BLaER1 treated with 17β-estradiol and CSF1 and Interleukin-3, amounts not matched to agents 10 nM and 100 nM (cell line): Measurements from ENCODE around the gene ZNF234.

Source experiments
- H3K27ac ChIP-seq, 11 experiments: shearing (Covaris generic); formaldehyde crosslinking; 2 replicates each; pipeline ENCODE4 v1.8.1; 2022
- H3K27me3 ChIP-seq, 11 experiments: shearing (Covaris generic); formaldehyde crosslinking; 2 replicates each; pipeline ENCODE4 v1.8.1; 2022
- H3K36me3 ChIP-seq, 11 experiments: shearing (Covaris generic); formaldehyde crosslinking; 2 replicates each; pipeline ENCODE4 v1.8.1; 2022
- H3K4me1 ChIP-seq, 10 experiments: shearing (Covaris generic); formaldehyde crosslinking; 2 replicates each; pipeline ENCODE4 v1.8.1; 2022
- H3K4me2 ChIP-seq, 11 experiments: shearing (Covaris generic); formaldehyde crosslinking; 2 replicates each; pipeline ENCODE4 v1.8.1; 2022
- H3K4me3 ChIP-seq, 10 experiments: shearing (Covaris generic); formaldehyde crosslinking; 2 replicates each; pipeline ENCODE4 v1.8.1; 2022
- H3K9ac ChIP-seq, 11 experiments: shearing (Covaris generic); formaldehyde crosslinking; 2 replicates each; pipeline ENCODE4 v1.8.1; 2022
- H3K9me3 ChIP-seq, 11 experiments: shearing (Covaris generic); formaldehyde crosslinking; replicated peaks in 1 of 11; 2 replicates each; pipeline ENCODE4 v1.8.1; 2022
- H4K20me1 ChIP-seq, 11 experiments: shearing (Covaris generic); formaldehyde crosslinking; 2 replicates each; pipeline ENCODE4 v1.8.1; 2022
- Cebpa-rat ChIP-seq, 11 experiments: shearing (Covaris generic); IDR thresholded peaks; 2 replicates each; pipeline ENCODE4 v1.8.1; 2022

The ZNF234 gene

DNA sequence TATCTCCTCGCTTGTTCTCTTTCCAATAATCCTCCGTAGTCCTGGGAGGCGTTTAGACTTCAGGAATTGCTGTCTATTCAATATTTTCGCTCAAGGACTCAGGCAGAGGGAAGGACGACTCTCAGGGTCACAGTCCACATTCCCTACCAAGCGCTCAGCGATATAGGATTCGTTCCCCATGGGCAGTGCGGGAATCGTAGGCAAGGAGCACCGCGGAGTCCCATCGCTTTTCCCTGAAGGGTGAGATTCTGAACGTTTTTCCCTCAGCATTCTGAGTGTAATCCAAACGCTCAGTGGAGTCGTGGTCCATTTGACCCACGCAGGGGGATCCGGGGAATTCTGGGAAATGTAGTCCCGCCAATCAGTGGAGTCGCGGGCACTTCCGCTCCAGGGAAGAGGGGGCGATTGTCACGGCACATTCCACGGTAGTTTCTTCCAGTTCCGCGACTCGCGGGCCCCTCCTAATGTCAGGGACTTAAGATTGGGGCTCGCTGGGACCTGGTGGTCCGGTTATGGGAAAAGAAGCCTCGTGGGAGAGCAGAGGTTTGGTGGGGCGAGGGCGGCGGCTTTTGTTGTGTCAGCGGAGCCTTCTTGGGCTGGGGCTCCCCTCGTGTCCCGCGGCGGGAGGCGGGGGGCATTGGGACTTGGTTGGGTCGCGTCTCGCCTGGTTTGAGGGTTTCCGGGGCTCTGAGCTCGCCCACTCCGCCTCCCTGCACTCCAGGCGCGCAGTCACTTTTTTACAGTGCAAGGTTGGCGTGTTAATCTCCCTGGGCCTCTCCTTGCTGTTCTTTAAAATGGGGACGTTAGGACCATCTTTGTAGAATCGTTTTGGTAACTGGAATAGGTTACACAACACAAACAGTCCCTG is at the start of gene ZNF234:
ZNF234 (plus strand) TSS at position 364 of the 868 bp plus-strand sequence. CDS start 3,079 bp downstream, outside the sequence.
- Histone ChIP-seq H3K4me3 (peak within 1 kb of the TSS; percentile 70 to 99 (median 88)), H3K9me3 (no peaks in the 10 kb centered on the region), H3K4me1 (peaks cover 17 to 29% (median 22%) of the 10 kb centered on the region in 10 experiments), H3K9ac (peak within 1 kb of the TSS; percentile 78 to 91 (median 88)), H4K20me1 (no peaks in the 10 kb centered on the region), H3K27ac (peak within 1 kb of the TSS; percentile 63 to 89 (median 84)), H3K4me2 (peak within 1 kb of the TSS; percentile 80 to 96 (median 92)), H3K27me3 (no peaks in the 10 kb centered on the region), H3K36me3 (peaks cover 22 to 31% (median 26%) of the 10 kb centered on the region in 11 experiments)
- no peak for TF ChIP-seq Cebpa-rat (IDR thresholded peaks at IDR 0.05)

DNA sequence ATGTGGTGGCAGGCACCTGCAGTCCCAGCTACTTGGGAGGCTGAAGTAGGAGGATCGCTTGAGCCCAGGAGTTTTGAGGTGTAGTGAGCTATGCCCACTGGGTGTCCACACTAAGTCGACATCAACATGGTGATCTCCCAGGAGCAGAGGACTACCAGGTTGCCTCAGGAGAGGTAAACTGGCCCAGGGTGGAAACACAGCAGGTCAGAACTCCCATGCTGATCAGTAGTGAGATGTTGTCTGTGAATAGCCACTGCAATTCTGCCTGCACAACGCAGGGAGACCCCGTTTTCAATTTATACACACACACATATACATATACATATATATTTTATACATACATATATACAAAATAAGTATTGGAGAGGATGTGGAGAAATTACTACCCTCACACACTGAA is 49.2 kb upstream of the ZNF234 start:
- Histone ChIP-seq H4K20me1 (peaks cover 0 to 13% (median 0%) of the 10 kb centered on the region in 11 experiments; a peak in 8 of 22 replicates), H3K4me3 (no peak overlapping the region), H3K36me3 (peaks cover 14 to 32% (median 21%) of the 10 kb centered on the region in 11 experiments), H3K4me1 (peaks cover 4 to 24% (median 9%) of the 10 kb centered on the region in 10 experiments), H3K9ac (no peak overlapping the region), H3K27ac (no peak overlapping the region), H3K27me3 (no peaks in the 10 kb centered on the region), H3K9me3 (peaks cover 0 to 3% (median 0%) of the 10 kb centered on the region in 11 experiments; a peak in 1 of 22 replicates), H3K4me2 (no peak overlapping the region)
- no peak for TF ChIP-seq Cebpa-rat (IDR thresholded peaks at IDR 0.05)

DNA sequence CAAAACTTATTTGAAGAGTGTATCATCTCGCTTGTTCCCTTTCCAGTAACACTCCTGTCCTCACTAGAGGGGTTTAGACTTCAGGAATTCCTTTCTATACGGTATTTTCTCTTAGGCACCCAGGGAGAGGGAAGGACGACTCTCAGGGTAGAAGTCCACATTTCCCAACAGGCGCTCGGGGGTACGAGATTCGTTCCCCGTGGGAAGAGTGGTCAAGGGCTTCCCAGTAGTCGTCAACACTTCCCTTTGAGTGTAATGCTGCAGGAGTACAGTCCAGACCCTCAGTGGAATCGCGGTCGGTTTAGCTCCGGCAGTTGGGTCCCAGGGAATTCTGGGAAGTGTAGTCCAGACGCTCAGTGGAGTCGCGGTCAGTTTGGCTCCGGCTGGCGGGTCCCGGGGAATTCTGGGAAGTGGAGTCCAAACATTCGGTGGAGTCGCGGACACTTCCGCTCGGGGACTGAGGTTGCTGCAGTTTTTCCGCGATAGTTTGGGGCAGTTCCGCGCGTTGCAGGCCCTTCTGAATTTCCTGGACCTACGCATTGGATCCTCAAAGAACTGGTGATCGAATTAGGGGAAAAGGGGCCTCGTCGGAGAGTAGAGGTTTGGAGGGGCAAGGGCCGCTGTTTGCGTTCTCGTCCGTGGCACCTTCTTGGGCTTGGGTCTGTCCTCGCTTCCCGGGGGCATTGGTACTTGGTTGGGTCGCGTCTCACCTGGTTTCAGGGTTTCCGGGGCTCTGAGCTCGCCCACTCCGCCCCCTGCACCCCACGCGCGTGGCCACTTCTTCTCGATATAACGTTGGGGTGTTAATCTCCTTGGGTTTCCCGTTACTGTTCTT is 47.2 kb upstream of the ZNF234 start, which contains the start of gene ZNF224:
ZNF224 (plus strand) TSS at position 431 of the 835 bp plus-strand sequence. CDS start 3,513 bp downstream, outside the sequence.
- Histone ChIP-seq H3K4me3 (peak within 1 kb of the TSS; percentile 81 to 100 (median 94)), H3K9me3 (peaks cover 0 to 3% (median 0%) of the 10 kb centered on the region in 11 experiments; a peak in 1 of 22 replicates), H3K4me2 (peak within 1 kb of the TSS; percentile 69 to 90 (median 83)), H3K9ac (peak within 1 kb of the TSS; percentile 83 to 93 (median 88)), H3K4me1 (peaks cover 4 to 24% (median 9%) of the 10 kb centered on the region in 10 experiments), H3K27ac (peak within 1 kb of the TSS; percentile 73 to 86 (median 77)), H3K27me3 (no peaks in the 10 kb centered on the region), H3K36me3 (peaks cover 26 to 32% (median 31%) of the 10 kb centered on the region in 11 experiments), H4K20me1 (peaks cover 0 to 20% (median 0%) of the 10 kb centered on the region in 11 experiments; a peak in 8 of 22 replicates)
- TF ChIP-seq Cebpa-rat (IDR thresholded peaks at IDR 0.05) = no peak

DNA sequence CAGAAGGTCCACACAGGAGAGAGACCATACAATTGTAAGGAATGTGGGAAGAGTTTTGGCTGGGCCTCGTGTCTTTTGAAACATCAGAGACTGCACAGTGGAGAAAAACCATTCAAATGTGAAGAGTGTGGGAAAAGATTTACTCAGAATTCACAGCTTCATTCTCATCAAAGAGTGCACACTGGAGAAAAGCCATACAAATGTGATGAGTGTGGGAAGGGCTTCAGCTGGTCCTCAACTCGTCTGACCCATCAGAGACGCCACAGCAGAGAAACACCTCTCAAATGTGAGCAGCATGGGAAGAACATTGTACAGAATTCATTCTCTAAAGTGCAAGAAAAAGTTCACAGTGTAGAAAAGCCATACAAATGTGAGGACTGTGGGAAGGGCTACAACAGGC is 33.6 kb upstream of the ZNF234 start:
- Histone ChIP-seq H3K27ac (no peak overlapping the region), H4K20me1 (no peaks in the 10 kb centered on the region), H3K4me2 (no peak overlapping the region), H3K27me3 (peaks cover 0 to 5% (median 0%) of the 10 kb centered on the region in 11 experiments; a peak in 1 of 22 replicates), H3K4me3 (peak overlapping the region in 4 of 10 experiments; percentile 15 to 34 (median 23); a peak in 4 of 20 replicates), H3K4me1 (peaks cover 4 to 12% (median 10%) of the 10 kb centered on the region in 10 experiments; a peak in 17 of 20 replicates), H3K9ac (no peak overlapping the region), H3K9me3 (peaks cover 68 to 91% (median 80%) of the 10 kb centered on the region in 11 experiments), H3K36me3 (peaks cover 57 to 81% (median 75%) of the 10 kb centered on the region in 11 experiments)
- TF ChIP-seq Cebpa-rat (IDR thresholded peaks at IDR 0.05) = no peak

DNA sequence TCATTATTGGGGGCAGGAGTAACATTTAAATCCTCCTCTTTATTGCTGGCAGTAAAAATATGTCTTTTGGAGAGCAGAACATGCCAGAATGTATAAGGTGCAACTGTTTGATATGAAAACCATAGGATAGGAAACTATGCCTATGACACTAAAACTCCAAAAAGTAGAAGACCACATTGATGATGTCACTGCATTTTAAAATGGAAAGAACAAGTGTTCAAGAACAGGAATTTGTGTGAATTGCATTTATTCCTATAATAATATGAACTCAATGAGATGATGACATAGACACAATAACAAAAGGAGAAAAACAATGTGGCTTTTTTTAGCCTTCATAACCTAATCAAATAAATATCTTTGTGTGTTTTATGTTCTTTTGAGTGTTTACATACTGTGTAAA is 31.9 kb upstream of the ZNF234 start:
- Histone ChIP-seq H3K36me3 (peaks cover 39 to 64% (median 58%) of the 10 kb centered on the region in 11 experiments), H3K27ac (no peak overlapping the region), H3K9ac (no peak overlapping the region), H4K20me1 (no peaks in the 10 kb centered on the region), H3K4me3 (no peak overlapping the region), H3K9me3 (peaks cover 51 to 74% (median 65%) of the 10 kb centered on the region in 11 experiments), H3K4me1 (peaks cover 10 to 19% (median 17%) of the 10 kb centered on the region in 10 experiments), H3K27me3 (peaks cover 0 to 5% (median 0%) of the 10 kb centered on the region in 11 experiments; a peak in 1 of 22 replicates), H3K4me2 (no peak overlapping the region)
- TF ChIP-seq Cebpa-rat (IDR thresholded peaks at IDR 0.05) = no peak

DNA sequence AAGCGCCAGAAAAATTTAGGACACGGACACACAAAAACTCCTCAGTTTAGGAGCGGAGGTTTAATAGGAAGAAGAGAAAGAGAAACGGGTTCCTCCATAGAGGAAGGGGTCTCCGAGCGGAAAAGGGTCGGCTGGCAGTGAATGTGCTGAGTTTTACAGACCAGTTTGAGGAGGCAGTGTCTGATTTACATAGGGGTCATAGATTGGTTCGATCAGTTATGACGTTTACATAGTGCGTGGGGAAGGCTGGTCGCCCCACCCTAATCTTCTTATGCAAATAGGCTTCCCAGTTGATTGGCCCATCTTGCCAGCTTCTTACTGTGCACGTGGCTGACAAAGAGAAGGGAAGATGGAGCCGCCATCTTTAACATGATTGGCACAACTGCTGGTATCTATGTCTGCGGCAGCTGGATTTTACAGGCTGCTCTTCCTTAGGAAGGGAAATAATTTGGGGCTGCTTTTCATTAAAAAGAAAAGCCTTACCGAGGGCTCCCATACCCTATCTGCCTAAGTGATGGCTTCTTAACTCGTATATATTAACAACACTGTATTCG is 29.4 kb upstream of the ZNF234 start:
- H3K27ac ChIP-seq = no peak overlapping the region
- TF ChIP-seq Cebpa-rat (IDR thresholded peaks at IDR 0.05) = no peak
- peak overlapping the region; percentile 76 to 91 (median 84); a peak in 15 of 20 replicates for H3K4me3 ChIP-seq

DNA sequence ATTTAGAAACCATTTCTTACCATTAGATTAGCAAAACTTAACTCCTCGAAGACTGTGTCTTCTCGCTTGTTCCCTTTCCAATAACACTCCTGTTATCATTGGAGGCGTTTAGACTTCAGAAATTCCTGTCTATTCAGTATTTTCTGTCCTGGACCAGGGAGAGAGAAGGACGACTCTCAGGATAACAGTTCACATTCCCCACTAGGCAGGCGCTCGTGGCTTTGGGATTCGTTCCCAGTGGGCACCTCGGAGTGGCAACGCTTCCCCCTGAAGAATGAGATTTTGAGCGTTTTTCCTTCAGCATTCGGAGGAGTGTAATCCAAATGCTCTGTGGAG is 28.6 kb upstream of the ZNF234 start:
- Histone ChIP-seq H3K9me3 (peaks cover 18 to 41% (median 32%) of the 10 kb centered on the region in 11 experiments), H3K4me3 (peak overlapping the region; percentile 76 to 91 (median 84)), H3K36me3 (peaks cover 25 to 54% (median 46%) of the 10 kb centered on the region in 11 experiments), H3K27ac (peak overlapping the region in 5 of 11 experiments; percentile 2 to 43 (median 31); a peak in 7 of 22 replicates), H3K27me3 (no peaks in the 10 kb centered on the region), H3K4me2 (peak overlapping the region; percentile 77 to 94 (median 85)), H3K4me1 (peaks cover 15 to 25% (median 21%) of the 10 kb centered on the region in 10 experiments), H3K9ac (peak overlapping the region; percentile 75 to 89 (median 87)), H4K20me1 (no peaks in the 10 kb centered on the region)
- no peak for TF ChIP-seq Cebpa-rat (IDR thresholded peaks at IDR 0.05)

More for the DNA sequence above, 29.4 kb upstream of the ZNF234 start:
- Histone ChIP-seq H3K4me1 (peaks cover 15 to 25% (median 21%) of the 10 kb centered on the region in 10 experiments), H3K36me3 (peaks cover 26 to 54% (median 46%) of the 10 kb centered on the region in 11 experiments), H3K9me3 (peaks cover 25 to 49% (median 40%) of the 10 kb centered on the region in 11 experiments), H4K20me1 (no peaks in the 10 kb centered on the region), H3K4me2 (peak overlapping the region; percentile 77 to 94 (median 85)), H3K9ac (no peak overlapping the region), H3K27me3 (no peaks in the 10 kb centered on the region)
